K562 (cell line): ENCODE results near the gene SIDT1. TPM values are rescaled to one million over a fixed set of nuclear protein-coding genes. Genes with fewer than 3 reads are reported as not detected.

ENCODE experiments used
- ATAC-seq: fragments of 200-7000 bp; cut with Tn5 transposase; 3 replicates; pipeline ENCODE4 v1.9.1; 2020; ENCODE audit warnings: moderate library complexity
- BruUV-seq: library from RNA; stranded (reverse); fragments of 400-500 nt; replicated peaks from 2 replicates; lab custom pipeline; 2021; lab: Mats Ljungman, UMichigan
- CTCF ChIA-PET: fragments of 300-600 bp; formaldehyde crosslinking; extraction: SDS; loops from one replicate; lab custom pipeline; 2021; ENCODE audit warnings: low intra/inter-chr PET ratio; lab: Yijun Ruan, JAX
- POLR2A ChIA-PET: fragments of 300-600, 350-650 bp; sonication (Branson Sonifier 250); formaldehyde crosslinking; extraction: SDS; loops from one replicate; lab custom pipeline; 2021; ENCODE audit warnings: antibody characterized with exemption, inconsistent platforms; lab: Yijun Ruan, JAX
- DNase-seq, 4 experiments: peaks; one replicate each; pipeline versions ENCODE4 v3.0.0 to v3.0.0-alpha.2; 2011 to 2018; ENCODE audit warnings: low spot score in 3 of 4, mixed read lengths in 3 of 4; ENCODE audit errors: extremely low read depth in 1 of 4
- FAIRE-seq: peaks from 2 replicates; lab custom pipeline; 2011; peaks lifted over from hg19 to GRCh38; lab: Jason Lieb, UNC
- H2AFZ ChIP-seq: 2 replicates; pipeline ENCODE4 v1.6.0; 2011; ENCODE audit warnings: low read depth, low read length, control low read depth, inconsistent platforms
- H3K27ac ChIP-seq: fragments of 200-600 bp; 3 replicates; pipeline ENCODE4 v1.8.0; 2011; ENCODE audit warnings: low read depth, mild to moderate bottlenecking, control low read depth, inconsistent platforms, low read length, moderate library complexity, mixed read lengths; ENCODE audit errors: extremely low read depth
- H3K27me3 ChIP-seq, 2 experiments: fragments of 300-600 bp in 1 of 2; 2 replicates in 1 of 2; 3 replicates in 1 of 2; pipeline versions ENCODE4 v1.6.0 to v1.8.0; 2011; ENCODE audit warnings: inconsistent platforms in 2 of 2, low read length in 2 of 2, mild to moderate bottlenecking in 1 of 2, mixed read lengths in 1 of 2, moderate library complexity in 1 of 2; ENCODE audit not compliant: control insufficient read depth in 2 of 2, insufficient read depth in 2 of 2
- H3K36me3 ChIP-seq: fragments of 300-600 bp; 3 replicates; pipeline ENCODE4 v1.8.0; 2011; ENCODE audit warnings: mild to moderate bottlenecking, low read length, inconsistent platforms; ENCODE audit not compliant: control insufficient read depth, insufficient read depth
- H3K4me1 ChIP-seq, 2 experiments: fragments of 200-600 bp in 1 of 2; replicated peaks in 1 of 2; 2 replicates in 1 of 2; 3 replicates in 1 of 2; pipeline versions ENCODE4 v1.5.1 to v1.8.0; 2011; ENCODE audit warnings: inconsistent platforms in 2 of 2, low read length in 2 of 2, mild to moderate bottlenecking in 1 of 2, mixed read lengths in 1 of 2, moderate library complexity in 1 of 2; ENCODE audit not compliant: control insufficient read depth in 2 of 2, insufficient read depth in 2 of 2
- H3K4me2 ChIP-seq: 2 replicates; pipeline ENCODE4 v1.6.1; 2011; ENCODE audit warnings: low read length, control low read depth, inconsistent platforms, mixed read lengths; ENCODE audit not compliant: insufficient read depth
- H3K4me3 ChIP-seq: fragments of 200-600 bp; sonication (generic), shearing (Covaris generic); 2 replicates; pipeline ENCODE4 v1.5.1; 2016; ENCODE audit warnings: control low read depth, inconsistent platforms
- H3K79me2 ChIP-seq: fragments of 200-600 bp; 3 replicates; pipeline ENCODE4 v1.8.0; 2011; ENCODE audit warnings: low read length, inconsistent platforms; ENCODE audit not compliant: control insufficient read depth, insufficient read depth
- H3K9ac ChIP-seq, 2 experiments: 2 replicates each; pipeline versions ENCODE4 v1.6.0 to v1.6.1; 2011; ENCODE audit warnings: low read depth in 2 of 2, low read length in 2 of 2, control low read depth in 1 of 2, inconsistent platforms in 1 of 2, mild to moderate bottlenecking in 1 of 2, mixed read lengths in 1 of 2; ENCODE audit not compliant: insufficient read depth in 1 of 2
- H3K9me1 ChIP-seq: one replicate; pipeline ENCODE4 v1.6.0; 2011; ENCODE audit warnings: inconsistent platforms, mild to moderate bottlenecking, low read length, moderate library complexity; ENCODE audit not compliant: control insufficient read depth, insufficient read depth
- H3K9me3 ChIP-seq: replicated peaks from 2 replicates; pipeline ENCODE4 v1.5.1; 2011; ENCODE audit warnings: low read depth, low read length, inconsistent platforms; ENCODE audit not compliant: control insufficient read depth, insufficient read depth
- H4K20me1 ChIP-seq: replicated peaks from 2 replicates; pipeline ENCODE4 v1.6.1; 2011; ENCODE audit warnings: low read length, inconsistent platforms, mixed read lengths; ENCODE audit not compliant: control insufficient read depth, insufficient read depth
- CBX2 ChIP-seq: fragments of 200-600 bp; sonication (generic); IDR thresholded peaks from one replicate; pipeline ENCODE4 v1.6.1; 2012; ENCODE audit warnings: mild to moderate bottlenecking, low read length, inconsistent platforms; ENCODE audit not compliant: insufficient read depth, poor library complexity, severe bottlenecking
- E2F3 ChIP-seq: fragments of 250-450 bp; sonication (Bioruptor Pico); IDR thresholded peaks from 2 replicates; pipeline ENCODE4 v1.4.0; 2020; ENCODE audit warnings: mild to moderate bottlenecking
- FOXA3 ChIP-seq, 2 experiments: fragments of 450-650 bp in 1 of 2; sonication (generic) in 1 of 2; formaldehyde crosslinking; IDR thresholded peaks in 1 of 2; conservative IDR thresholded peaks in 1 of 2; 2 replicates each; pipeline versions ENCODE4 v1.4.0 to v1.8.0; 2020 to 2022; ENCODE audit warnings: mild to moderate bottlenecking in 2 of 2, missing genetic modification reagents in 1 of 2
- HOMEZ ChIP-seq: fragments of 250-450 bp; sonication (Bioruptor Pico); IDR thresholded peaks from 2 replicates; pipeline ENCODE4 v1.4.0; 2020; ENCODE audit warnings: mild to moderate bottlenecking, moderate library complexity
- HSF4 ChIP-seq: fragments of 250-450 bp; sonication (Bioruptor Pico); IDR thresholded peaks from 2 replicates; pipeline ENCODE4 v2.1.2; 2022; ENCODE audit warnings: mild to moderate bottlenecking, moderate library complexity, borderline replicate concordance
- MAFG ChIP-seq: fragments of 450-650 bp; conservative IDR thresholded peaks from 2 replicates; pipeline ENCODE4 v1.6.1; 2016; ENCODE audit warnings: missing genetic modification characterization, missing compliant biosample characterization
- MYBL2 ChIP-seq, 2 experiments: fragments of 450-650 bp in 1 of 2; sonication (generic) in 1 of 2; formaldehyde crosslinking in 1 of 2; IDR thresholded peaks; 2 replicates each; pipeline versions ENCODE4 v1.6.1 to v1.8.1; 2017 to 2022; ENCODE audit warnings: borderline replicate concordance in 1 of 2, inconsistent platforms in 1 of 2, low read depth in 1 of 2, mild to moderate bottlenecking in 1 of 2, missing genetic modification reagents in 1 of 2, moderate library complexity in 1 of 2
- SMARCA4 ChIP-seq: fragments of 450-650 bp; IDR thresholded peaks from 2 replicates; pipeline ENCODE4 v1.6.1; 2016
- SNIP1 ChIP-seq: fragments of 450-650 bp; IDR thresholded peaks from 2 replicates; pipeline ENCODE4 v1.7.1; 2017; ENCODE audit warnings: low read depth, mild to moderate bottlenecking
- ZNF311 ChIP-seq: fragments of 250-450 bp; sonication (Bioruptor Pico); IDR thresholded peaks from 2 replicates; pipeline ENCODE4 v1.4.0; 2020; ENCODE audit warnings: mild to moderate bottlenecking, moderate library complexity
- WGBS: fragments of 100-300 bp; shearing (Covaris generic); methylation state at CpG from one replicate; pipeline ENCODE4 v1.1.6; 2016; ENCODE audit warnings: low coverage, mixed read lengths; ENCODE audit not compliant: insufficient coverage; ENCODE audit errors: missing lambda C conversion rate; 5-methylcytosine and 5-hydroxymethylcytosine counted together
- in situ Hi-C: fragments of 300-500 bp; cut with MboI; formaldehyde crosslinking; loops from 4 replicates; pipeline ENCODE4 v1.15.0; 2018; ENCODE audit warnings: inconsistent platforms, mixed read lengths
- intact Hi-C: fragments of 100-400 bp; cut with micrococcal nuclease; formaldehyde crosslinking; loops from 2 replicates; pipeline ENCODE4 v1.14.2; 2022
- polyA plus RNA-seq, 8 experiments: library from polyadenylated mRNA; depleted of rRNA in 4 of 8; stranded (reverse) in 5 of 8; unstranded in 3 of 8; fragments of >200 nt; fragmentation: Nextera tagmentation in 2 of 8; fragmentation: Illumina TruSeq in 1 of 8; extraction: Ambion mirVana in 2 of 8; extraction: Trizol in 1 of 8; gene quantifications; 2 replicates each; pipeline versions ENCODE4 v1.2.1 to v1.2.3, GENCODE V29; 2011 to 2014; ENCODE audit warnings: inconsistent platforms in 1 of 8, missing spikeins in 1 of 8
- total RNA-seq, 7 experiments: library from RNA; depleted of rRNA in 6 of 7; stranded (reverse); fragments of >200 nt in 6 of 7; fragmentation: Illumina TruSeq in 2 of 7; extraction: Trizol in 2 of 7; gene quantifications; 2 replicates each; pipeline versions ENCODE4 v1.2.1 to v1.2.3, GENCODE V29; 2011 to 2021; ENCODE audit warnings: low replicate concordance in 1 of 7
- TF ChIP-seq, protein P1 (sequence below): fragments of 250-450 bp; sonication (Bioruptor Pico); IDR thresholded peaks from 2 replicates; pipeline ENCODE4 v1.8.0; 2021; ENCODE audit warnings: borderline replicate concordance, mild to moderate bottlenecking, moderate library complexity; ENCODE audit not compliant: poor library complexity, severe bottlenecking

Gene SIDT1
- total and polyA plus RNA-seq, 9 of the 15 experiments (the other 6 are each of a cell fraction or from before 2014, with no cell fraction given) = not detected

DNA sequence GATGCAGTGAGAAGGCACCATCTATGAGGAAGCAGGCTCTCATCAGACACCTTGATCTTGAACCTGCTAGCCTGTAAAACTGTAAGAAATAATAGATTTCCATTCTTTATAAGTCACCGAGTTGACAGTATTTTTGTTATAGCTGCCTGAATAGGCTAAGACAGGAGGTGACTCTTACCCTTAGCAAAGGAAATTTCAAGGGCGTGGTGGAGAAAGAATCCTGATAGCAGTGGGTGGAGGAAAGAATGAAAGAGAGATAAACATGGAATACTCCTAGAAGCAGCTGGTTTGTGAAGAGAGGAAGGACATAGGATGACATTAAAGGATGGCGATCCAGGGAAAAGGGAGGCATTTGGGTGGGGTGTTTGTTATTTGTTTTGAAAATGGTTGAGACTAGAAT, 41.4 kb downstream of the SIDT1 start:
- no TSS peak for BruUV-seq
- in situ Hi-C loops (no loop called here), intact Hi-C loops (no loop called here)
- Histone ChIP-seq H3K4me1 (no peaks in the 10 kb centered on the region), H3K9me1 (no peaks in the 10 kb centered on the region), H3K27ac (no peak overlapping the region), H3K9me3 (no peaks in the 10 kb centered on the region), H3K36me3 (no peaks in the 10 kb centered on the region), H4K20me1 (no peaks in the 10 kb centered on the region), H3K4me3 (no peak overlapping the region), H3K27me3 (no peaks in the 10 kb centered on the region), H2AFZ (no peak overlapping the region), H3K79me2 (no peaks in the 10 kb centered on the region), H3K9ac (no peak overlapping the region), H3K4me2 (no peak overlapping the region)
- DNase-seq = no peak
- no peak for FAIRE-seq
- ChIA-PET CTCF (no interaction called here), POLR2A (interaction anchor here (0.7 kb wide), 1 partner anchor 30 kb away, joined by 3 read pairs; no protein-coding TSS in a partner anchor)
- TF ChIP-seq FOXA3 (CRISPR knock-in tag; conservative IDR thresholded peaks at IDR 0.05 in 1 of 2, IDR thresholded peaks at IDR 0.05 in 1 of 2) (no peak), E2F3 (CRISPR knock-in tag) (no peak), SNIP1 (no peak), HOMEZ (CRISPR knock-in tag) (no peak), ZNF311 (no peak), HSF4 (no peak), MAFG (no peak), SMARCA4 (no peak), MYBL2 (IDR thresholded peaks at IDR 0.05; ENCODE audit: low read depth) (no peak), MYBL2 (CRISPR knock-in tag; IDR thresholded peaks at IDR 0.05; ENCODE audit: borderline replicate concordance) (no peak), CBX2 (no peak)
- TF ChIP-seq, protein P1, sequence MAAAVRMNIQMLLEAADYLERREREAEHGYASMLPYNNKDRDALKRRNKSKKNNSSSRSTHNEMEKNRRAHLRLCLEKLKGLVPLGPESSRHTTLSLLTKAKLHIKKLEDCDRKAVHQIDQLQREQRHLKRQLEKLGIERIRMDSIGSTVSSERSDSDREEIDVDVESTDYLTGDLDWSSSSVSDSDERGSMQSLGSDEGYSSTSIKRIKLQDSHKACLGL = no peak
- ATAC-seq = no peak
- 0% methylated on average over 3 of the region's 3 CpGs for WGBS
